Activated CD4-positive, alpha-beta T cell treated with anti-CD3 and anti-CD28 coated beads, Interleukin-2, amount 50 U/mL, for 4 hours (primary cell): ENCODE results near the gene MRPL41.
"Not testable (repeated sequence)": the region's sequence is repeated elsewhere in the genome, so short reads cannot be mapped to it uniquely, and the experiment has no call there.

Experiments used
- DNase-seq, 2 experiments: peaks; one replicate each; pipeline ENCODE4 v3.0.0-alpha.2; 2020

MRPL41 gene

GRCh38 chr9:137588311-137588710 is 36.6 kb downstream of the MRPL41 start:
- DNase-seq, result no peak

DNA sequence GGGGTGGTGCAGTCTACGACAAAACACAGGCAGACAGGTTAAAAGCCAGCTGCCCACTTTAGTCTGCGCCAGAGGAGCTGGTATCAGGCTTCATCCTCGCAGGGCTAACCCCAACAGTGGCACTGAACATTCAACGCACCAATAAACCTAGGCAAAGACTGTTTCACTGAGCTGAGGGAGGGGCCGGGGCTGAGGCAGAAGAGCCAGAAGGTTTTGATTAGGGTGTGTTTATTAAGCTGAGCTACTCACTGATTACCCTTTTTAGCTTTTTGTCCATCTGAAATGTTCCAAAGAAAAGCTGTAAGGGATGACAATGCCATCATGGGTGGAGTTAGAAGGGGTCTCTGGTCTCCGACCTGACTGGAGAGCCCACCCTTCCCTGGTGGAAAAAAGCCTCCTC is 37.2 kb downstream of the MRPL41 start:
- no peak for DNase-seq

DNA sequence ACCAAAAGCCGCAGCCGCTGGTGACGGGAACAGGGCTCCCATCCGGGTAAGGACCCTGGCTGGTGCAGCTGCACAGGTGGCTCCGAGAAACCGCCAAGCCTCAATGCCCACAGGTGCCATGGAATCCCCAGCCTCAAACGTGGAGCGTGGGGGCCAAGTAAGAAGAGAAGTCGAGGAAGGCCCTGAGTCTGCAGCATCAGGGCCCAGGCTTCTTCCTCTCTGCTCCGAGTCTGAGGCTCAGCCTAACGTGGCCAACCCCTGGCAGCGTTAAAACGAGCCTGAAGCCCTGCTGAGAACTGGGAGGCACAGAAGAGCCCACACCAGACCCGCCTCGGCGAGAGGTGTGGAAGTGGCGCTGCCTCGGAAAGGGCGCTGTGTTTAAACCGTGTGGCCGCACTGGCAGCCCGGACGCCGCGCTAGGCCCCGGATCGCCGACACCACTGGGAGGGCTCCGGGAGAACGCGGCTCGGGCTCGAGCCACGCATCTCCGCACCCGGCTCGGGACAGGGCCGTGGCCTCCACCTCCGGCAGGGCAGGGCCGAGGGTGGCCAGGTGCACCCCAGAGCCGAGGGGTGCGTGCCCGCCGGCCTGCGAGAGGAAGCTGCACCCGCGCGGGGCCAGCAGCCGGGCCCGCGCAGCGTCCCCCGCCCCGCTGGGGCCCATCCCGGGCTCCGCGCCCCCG is 37.9 kb downstream of the MRPL41 start:
- no peak for DNase-seq

GRCh38 chr9:137590123-137590468 is 38.4 kb downstream of the MRPL41 start:
- no peak for DNase-seq

DNA sequence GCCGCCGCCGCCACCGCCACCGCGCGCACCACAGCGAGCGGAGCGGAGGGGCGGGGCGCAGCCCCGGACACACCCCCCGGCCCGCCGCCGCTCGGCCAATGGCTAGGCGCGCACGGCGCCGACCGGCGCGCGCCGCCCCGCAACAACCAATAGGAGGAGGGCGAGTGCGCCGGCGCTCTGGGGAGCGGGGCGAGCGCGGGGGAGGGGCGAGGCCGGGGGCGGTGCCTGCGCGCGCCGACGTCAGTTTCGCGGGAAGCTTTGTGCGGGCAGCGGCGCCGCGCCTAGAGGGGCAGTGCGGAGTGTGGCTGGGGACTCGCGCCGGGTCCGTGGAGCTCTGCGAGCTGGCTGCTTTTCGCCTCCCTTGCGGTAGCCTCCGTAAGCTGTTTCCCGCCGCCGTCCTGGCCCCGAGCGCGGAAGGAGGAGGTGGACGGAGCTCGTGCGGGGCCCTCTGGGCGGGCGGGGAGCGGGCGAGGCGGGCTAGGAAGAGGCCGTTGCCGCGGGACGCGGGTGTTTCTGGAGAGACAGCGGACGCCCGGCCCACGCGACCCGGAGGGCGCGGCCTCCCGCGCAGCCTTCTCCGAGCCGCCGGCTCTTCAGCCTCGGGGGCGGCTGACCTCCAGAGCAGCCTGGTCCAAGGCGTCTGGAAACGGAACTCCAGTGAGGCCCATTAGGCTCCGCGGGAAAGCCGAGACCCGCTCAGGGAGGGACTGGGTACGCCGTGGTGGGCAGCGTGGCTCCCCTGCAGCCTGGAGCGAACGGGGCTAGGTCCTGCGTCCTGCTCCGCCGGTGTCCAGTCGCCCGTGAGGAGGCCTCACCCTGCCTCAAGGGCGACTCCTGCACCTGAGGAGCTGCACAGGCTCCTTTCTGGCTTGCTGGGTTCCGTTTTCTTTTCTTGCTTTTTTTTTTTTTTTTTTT is 39.0 kb downstream of the MRPL41 start, which contains the start of gene ZMYND19:
ZMYND19 (minus strand) TSS at position 44 of the 915 bp plus-strand sequence. CDS start 249 bp downstream, outside the sequence.
- DNase-seq, result peak; percentile 81 to 84

DNA sequence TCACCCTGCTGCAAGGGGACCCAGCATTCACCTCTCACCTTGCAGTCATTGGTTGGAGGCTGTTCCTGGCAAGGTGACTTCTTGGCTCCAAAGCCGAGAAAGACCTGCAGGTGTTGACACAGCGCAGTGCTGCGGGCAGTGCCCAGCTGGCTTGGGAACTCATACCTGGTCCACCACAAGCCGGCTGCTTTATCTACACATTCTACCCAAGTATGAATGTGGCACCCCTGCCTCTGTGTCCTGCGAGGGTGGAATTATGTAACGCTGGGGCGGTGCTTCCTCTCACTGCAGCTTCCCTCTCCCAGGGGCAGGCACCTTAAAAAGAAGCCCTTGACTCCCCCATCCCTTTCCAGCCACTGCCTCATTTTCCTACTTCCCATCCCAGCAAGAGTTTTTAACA is 41.1 kb downstream of the MRPL41 start:
- no peak for DNase-seq

GRCh38 chr9:137593176-137593575 is 41.5 kb downstream of the MRPL41 start:
- no peak for DNase-seq

GRCh38 chr9:137596577-137596976 is 44.9 kb downstream of the MRPL41 start:
- not testable (repeated sequence) for DNase-seq

- DNase-seq, result no peak
Measured at GRCh38 chr9:137598943-137599342, 47.3 kb downstream of the MRPL41 start.
